HCT116 (cell line): ENCODE measurements around the gene DDX27. TPM values are rescaled to one million over a fixed set of nuclear protein-coding genes. Genes with fewer than 3 reads are reported as not detected.

Experiments used
- ATAC-seq: fragments of 200-7000 bp; cut with Tn5 transposase; 2 replicates; pipeline ENCODE4 v1.9.1; 2020; ENCODE audit warnings: mild to moderate bottlenecking, moderate library complexity
- BruUV-seq: library from RNA; stranded (reverse); fragments of 400-500 nt; replicated peaks from 2 replicates; lab custom pipeline; 2021; lab: Mats Ljungman, UMichigan
- CTCF ChIA-PET: fragments of 300-600 bp; sonication (Branson Sonifier 250); formaldehyde crosslinking; loops from one replicate; lab custom pipeline; 2021; ENCODE audit warnings: antibody characterized with exemption; lab: Charles Lee
- POLR2A ChIA-PET: fragments of 300-600, 350-600 bp; sonication (Branson Sonifier 250); formaldehyde crosslinking; loops from one replicate; lab custom pipeline; 2021; ENCODE audit warnings: antibody characterized with exemption; lab: Charles Lee
- RAD21 ChIA-PET, 2 experiments: fragments of 300-600 bp; sonication (Branson Sonifier 250); formaldehyde crosslinking; loops; one replicate each; lab custom pipeline; 2023; ENCODE audit warnings: low total read pairs in 2 of 2; ENCODE audit not compliant: uncharacterized antibody in 2 of 2, unreplicated experiment in 2 of 2, low non-redundant PET in 1 of 2; lab: Charles Lee
- DNase-seq: peaks from one replicate; pipeline ENCODE4 v3.0.0-alpha.2; 2010; ENCODE audit warnings: low read depth, low spot score
- H2AFZ ChIP-seq: fragments of 200-600 bp; shearing (Covaris generic), sonication (generic); 2 replicates; pipeline ENCODE4 v1.6.1; 2017; ENCODE audit warnings: low read depth, mixed run types, mixed read lengths, antibody characterized with exemption, low read length; ENCODE audit not compliant: poor library complexity, severe bottlenecking
- H3K27ac ChIP-seq: 2 replicates; pipeline ENCODE4 v1.5.1; 2012; ENCODE audit warnings: low read depth, low read length
- H3K27me3 ChIP-seq: fragments of 200-600 bp; sonication (generic); 2 replicates; pipeline ENCODE4 v1.6.1; 2016; ENCODE audit warnings: mixed run types, low read length, mixed read lengths; ENCODE audit not compliant: insufficient read depth
- H3K36me3 ChIP-seq, 2 experiments: fragments of 200-500 bp in 1 of 2; fragments of 200-600 bp in 1 of 2; sonication (Bioruptor generic) in 1 of 2; sonication (generic) in 1 of 2; 2 replicates each; pipeline versions ENCODE4 v1.5.1 to v1.6.1; 2014 to 2016; ENCODE audit warnings: low read length in 2 of 2, inconsistent platforms in 1 of 2, mixed read lengths in 1 of 2, mixed run types in 1 of 2; ENCODE audit not compliant: insufficient read depth in 2 of 2, control insufficient read depth in 1 of 2
- H3K4me1 ChIP-seq, 2 experiments: fragments of 200-600 bp in 1 of 2; sonication (generic) in 1 of 2; 2 replicates each; pipeline versions ENCODE4 v1.5.1 to v1.6.1; 2012 to 2017; ENCODE audit warnings: low read length in 2 of 2, inconsistent platforms in 1 of 2, mild to moderate bottlenecking in 1 of 2, mixed read lengths in 1 of 2, mixed run types in 1 of 2, moderate library complexity in 1 of 2; ENCODE audit not compliant: insufficient read depth in 2 of 2, control insufficient read depth in 1 of 2
- H3K4me2 ChIP-seq: fragments of 200-600 bp; sonication (generic); 2 replicates; pipeline ENCODE4 v1.6.1; 2017; ENCODE audit warnings: mixed run types, low read length, mixed read lengths
- H3K4me3 ChIP-seq, 2 experiments: fragments of 200-600 bp in 1 of 2; sonication (generic) in 1 of 2; replicated peaks in 1 of 2; 2 replicates each; pipeline ENCODE4 v1.5.1; 2011 to 2016; ENCODE audit warnings: low read length in 2 of 2, control low read depth in 1 of 2, low read depth in 1 of 2, mild to moderate bottlenecking in 1 of 2, mixed read lengths in 1 of 2, mixed run types in 1 of 2
- H3K79me2 ChIP-seq: fragments of 200-600 bp; sonication (generic); 2 replicates; pipeline ENCODE4 v1.6.1; 2017; ENCODE audit warnings: mild to moderate bottlenecking, mixed run types, low read length, moderate library complexity, mixed read lengths; ENCODE audit not compliant: insufficient read depth
- H3K9ac ChIP-seq: fragments of 200-600 bp; sonication (generic); 2 replicates; pipeline ENCODE4 v1.6.1; 2016; ENCODE audit warnings: low read length, mixed read lengths
- H3K9me2 ChIP-seq: fragments of 200-600 bp; sonication (generic), shearing (Covaris generic); 2 replicates; pipeline ENCODE4 v1.6.1; 2017; ENCODE audit warnings: mixed run types, mild to moderate bottlenecking, moderate library complexity; ENCODE audit not compliant: insufficient read depth
- H3K9me3 ChIP-seq, 2 experiments: fragments of 200-500 bp in 1 of 2; fragments of 200-600 bp in 1 of 2; sonication (Bioruptor generic) in 1 of 2; sonication (generic) in 1 of 2; 2 replicates each; pipeline ENCODE4 v1.6.1; 2014 to 2017; ENCODE audit warnings: low read length in 2 of 2, mixed read lengths in 2 of 2, inconsistent platforms in 1 of 2, low read depth in 1 of 2, mild to moderate bottlenecking in 1 of 2, mixed run types in 1 of 2, moderate library complexity in 1 of 2; ENCODE audit not compliant: control insufficient read depth in 1 of 2, insufficient read depth in 1 of 2
- H4K20me1 ChIP-seq: fragments of 200-600 bp; sonication (generic), shearing (Covaris generic); 2 replicates; pipeline ENCODE4 v1.6.1; 2017; ENCODE audit warnings: mixed run types, mild to moderate bottlenecking, moderate library complexity; ENCODE audit not compliant: insufficient read depth
- ATF3 ChIP-seq: IDR thresholded peaks from 2 replicates; pipeline ENCODE4 v1.6.1; 2012
- CBX3 ChIP-seq: IDR thresholded peaks from 2 replicates; pipeline ENCODE4 v1.6.1; 2012; ENCODE audit warnings: low read depth
- CEBPB ChIP-seq: IDR thresholded peaks from 2 replicates; pipeline ENCODE4 v1.6.1; 2012; ENCODE audit warnings: low read depth
- EGR1 ChIP-seq: IDR thresholded peaks from 2 replicates; pipeline ENCODE4 v1.6.1; 2012; ENCODE audit warnings: low read depth
- ELF1 ChIP-seq: IDR thresholded peaks from 2 replicates; pipeline ENCODE4 v1.6.1; 2012; ENCODE audit warnings: low read depth, borderline replicate concordance
- EZH2phosphoT487 ChIP-seq: fragments of 200-600 bp; IDR thresholded peaks from 2 replicates; pipeline ENCODE4 v1.6.1; 2018; ENCODE audit warnings: antibody characterized with exemption, borderline replicate concordance
- FOSL1 ChIP-seq: IDR thresholded peaks from 2 replicates; pipeline ENCODE4 v1.6.1; 2012; ENCODE audit warnings: low read depth
- MAX ChIP-seq: IDR thresholded peaks from 2 replicates; pipeline ENCODE4 v1.6.1; 2012
- POLR2A ChIP-seq: IDR thresholded peaks from 2 replicates; pipeline ENCODE4 v1.7.0; 2011; ENCODE audit warnings: borderline replicate concordance; ENCODE audit not compliant: insufficient read depth, insufficient read length; ENCODE audit errors: extremely low read depth
- POLR2AphosphoS5 ChIP-seq: IDR thresholded peaks from 2 replicates; pipeline ENCODE4 v1.6.1; 2011; ENCODE audit warnings: mild to moderate bottlenecking, low read depth, low read length, moderate library complexity
- RAD21 ChIP-seq: IDR thresholded peaks from 2 replicates; pipeline ENCODE4 v1.6.1; 2012; ENCODE audit warnings: low read depth, mild to moderate bottlenecking
- SIN3A ChIP-seq: IDR thresholded peaks from 2 replicates; pipeline ENCODE4 v1.6.1; 2012; ENCODE audit warnings: low read depth
- SP1 ChIP-seq: IDR thresholded peaks from 2 replicates; pipeline ENCODE4 v1.6.1; 2012; ENCODE audit warnings: low read depth
- SRF ChIP-seq: IDR thresholded peaks from 2 replicates; pipeline ENCODE4 v1.6.1; 2012; ENCODE audit warnings: low read depth
- YY1 ChIP-seq: IDR thresholded peaks from 2 replicates; pipeline ENCODE4 v1.6.1; 2011; ENCODE audit warnings: low read length, low read depth, moderate library complexity, mild to moderate bottlenecking; ENCODE audit not compliant: insufficient replicate concordance; ENCODE audit errors: extremely low read depth
- ZFX ChIP-seq: fragments of 450-650 bp; IDR thresholded peaks from 2 replicates; pipeline ENCODE4 v1.6.1; 2017
- intact Hi-C: fragments of 100-400 bp; cut with micrococcal nuclease; formaldehyde crosslinking; loops from 2 replicates; pipeline ENCODE4 v1.10.0; 2022
- total RNA-seq: library from RNA; stranded (reverse); gene quantifications from one replicate; pipeline ENCODE4 v1.2.1, GENCODE V29; 2021; ENCODE audit not compliant: unreplicated experiment
- TF ChIP-seq, protein P1 (sequence below): IDR thresholded peaks from 2 replicates; pipeline ENCODE4 v1.6.1; 2012; ENCODE audit warnings: low read depth
- TF ChIP-seq, protein P2 (sequence below), 3 experiments: fragments of 200-600 bp in 1 of 3; sonication (generic) in 1 of 3; IDR thresholded peaks in 2 of 3; conservative IDR thresholded peaks in 1 of 3; 2 replicates each; pipeline ENCODE4 v1.5.1; 2012 to 2017; ENCODE audit warnings: low read depth in 2 of 3, low read length in 2 of 3, antibody characterized with exemption in 1 of 3, borderline replicate concordance in 1 of 3, control low read depth in 1 of 3, mild to moderate bottlenecking in 1 of 3, mixed read lengths in 1 of 3, mixed run types in 1 of 3, moderate library complexity in 1 of 3; ENCODE audit not compliant: insufficient read depth in 1 of 3

Gene DDX27
- total RNA-seq, 1 experiment from 2014 or later: 32.1 TPM

GRCh38 chr20:49174183-49174582 lies 45.0 kb upstream of the DDX27 start:
- Histone ChIP-seq H3K9me3 (no peaks in the 10 kb centered on the region), H3K4me1 (no peaks in the 10 kb centered on the region), H3K4me2 (no peak overlapping the region), H3K36me3 (peaks cover 4 to 14% of the 10 kb centered on the region in 2 experiments), H3K79me2 (peaks cover 88% of the 10 kb centered on the region), H3K27ac (no peak overlapping the region), H4K20me1 (peaks cover 9% of the 10 kb centered on the region; the same call in 1 of the 2 replicates), H2AFZ (no peak overlapping the region), H3K9ac (no peak overlapping the region), H3K27me3 (no peaks in the 10 kb centered on the region)
- ChIA-PET RAD21 (no interaction called here), POLR2A (no interaction called here), CTCF (no interaction called here)
- no peak for DNase-seq
- TF ChIP-seq, protein P1, sequence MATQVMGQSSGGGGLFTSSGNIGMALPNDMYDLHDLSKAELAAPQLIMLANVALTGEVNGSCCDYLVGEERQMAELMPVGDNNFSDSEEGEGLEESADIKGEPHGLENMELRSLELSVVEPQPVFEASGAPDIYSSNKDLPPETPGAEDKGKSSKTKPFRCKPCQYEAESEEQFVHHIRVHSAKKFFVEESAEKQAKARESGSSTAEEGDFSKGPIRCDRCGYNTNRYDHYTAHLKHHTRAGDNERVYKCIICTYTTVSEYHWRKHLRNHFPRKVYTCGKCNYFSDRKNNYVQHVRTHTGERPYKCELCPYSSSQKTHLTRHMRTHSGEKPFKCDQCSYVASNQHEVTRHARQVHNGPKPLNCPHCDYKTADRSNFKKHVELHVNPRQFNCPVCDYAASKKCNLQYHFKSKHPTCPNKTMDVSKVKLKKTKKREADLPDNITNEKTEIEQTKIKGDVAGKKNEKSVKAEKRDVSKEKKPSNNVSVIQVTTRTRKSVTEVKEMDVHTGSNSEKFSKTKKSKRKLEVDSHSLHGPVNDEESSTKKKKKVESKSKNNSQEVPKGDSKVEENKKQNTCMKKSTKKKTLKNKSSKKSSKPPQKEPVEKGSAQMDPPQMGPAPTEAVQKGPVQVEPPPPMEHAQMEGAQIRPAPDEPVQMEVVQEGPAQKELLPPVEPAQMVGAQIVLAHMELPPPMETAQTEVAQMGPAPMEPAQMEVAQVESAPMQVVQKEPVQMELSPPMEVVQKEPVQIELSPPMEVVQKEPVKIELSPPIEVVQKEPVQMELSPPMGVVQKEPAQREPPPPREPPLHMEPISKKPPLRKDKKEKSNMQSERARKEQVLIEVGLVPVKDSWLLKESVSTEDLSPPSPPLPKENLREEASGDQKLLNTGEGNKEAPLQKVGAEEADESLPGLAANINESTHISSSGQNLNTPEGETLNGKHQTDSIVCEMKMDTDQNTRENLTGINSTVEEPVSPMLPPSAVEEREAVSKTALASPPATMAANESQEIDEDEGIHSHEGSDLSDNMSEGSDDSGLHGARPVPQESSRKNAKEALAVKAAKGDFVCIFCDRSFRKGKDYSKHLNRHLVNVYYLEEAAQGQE: no peak
- TF ChIP-seq RAD21: no peak
- no peak for TF ChIP-seq ZFX
- no peak for TF ChIP-seq SRF
- TF ChIP-seq CBX3: no peak
- TF ChIP-seq POLR2A: no peak
- no peak for TF ChIP-seq CEBPB
- TF ChIP-seq, protein P2, sequence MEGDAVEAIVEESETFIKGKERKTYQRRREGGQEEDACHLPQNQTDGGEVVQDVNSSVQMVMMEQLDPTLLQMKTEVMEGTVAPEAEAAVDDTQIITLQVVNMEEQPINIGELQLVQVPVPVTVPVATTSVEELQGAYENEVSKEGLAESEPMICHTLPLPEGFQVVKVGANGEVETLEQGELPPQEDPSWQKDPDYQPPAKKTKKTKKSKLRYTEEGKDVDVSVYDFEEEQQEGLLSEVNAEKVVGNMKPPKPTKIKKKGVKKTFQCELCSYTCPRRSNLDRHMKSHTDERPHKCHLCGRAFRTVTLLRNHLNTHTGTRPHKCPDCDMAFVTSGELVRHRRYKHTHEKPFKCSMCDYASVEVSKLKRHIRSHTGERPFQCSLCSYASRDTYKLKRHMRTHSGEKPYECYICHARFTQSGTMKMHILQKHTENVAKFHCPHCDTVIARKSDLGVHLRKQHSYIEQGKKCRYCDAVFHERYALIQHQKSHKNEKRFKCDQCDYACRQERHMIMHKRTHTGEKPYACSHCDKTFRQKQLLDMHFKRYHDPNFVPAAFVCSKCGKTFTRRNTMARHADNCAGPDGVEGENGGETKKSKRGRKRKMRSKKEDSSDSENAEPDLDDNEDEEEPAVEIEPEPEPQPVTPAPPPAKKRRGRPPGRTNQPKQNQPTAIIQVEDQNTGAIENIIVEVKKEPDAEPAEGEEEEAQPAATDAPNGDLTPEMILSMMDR (IDR thresholded peaks at IDR 0.05 in 2 of 3, conservative IDR thresholded peaks at IDR 0.05 in 1 of 3; ENCODE audit: borderline replicate concordance in 1 of 3, insufficient read depth in 1 of 3, low read depth in 2 of 3, low read length in 2 of 3): no peak
- TF ChIP-seq MAX: no peak
- TF ChIP-seq FOSL1: no peak
- TF ChIP-seq SP1: no peak
- TF ChIP-seq EZH2phosphoT487: no peak
- TF ChIP-seq ELF1: no peak
- TF ChIP-seq ATF3: no peak
- TF ChIP-seq YY1: no peak
- no peak for TF ChIP-seq SIN3A
- TF ChIP-seq EGR1: no peak
- no peak for TF ChIP-seq POLR2AphosphoS5
- TF ChIP-seq, all 23 proteins: peak for 0
- H3K9me2 ChIP-seq: no peaks in the 10 kb centered on the region
- no TSS peak for BruUV-seq
- no peak for ATAC-seq
- no peak overlapping the region for H3K4me3 ChIP-seq
- intact Hi-C loops: no loop called here
